Neural cell (in vitro differentiated cells): ENCODE results near the gene ACHE.

Experiments
- CTCF ChIP-seq: fragments of 450-650 bp; IDR thresholded peaks from 2 replicates; pipeline ENCODE4 v1.5.1; 2014; ENCODE audit warnings: antibody characterized with exemption, mild to moderate bottlenecking, moderate library complexity; ENCODE audit not compliant: poor library complexity, severe bottlenecking
- EZH2 ChIP-seq: fragments of 200-600, 300-800 bp; shearing (Covaris generic), sonication (generic); IDR thresholded peaks from 2 replicates; pipeline ENCODE4 v1.6.1; 2014; ENCODE audit warnings: antibody characterized with exemption, low read length, borderline replicate concordance, mild to moderate bottlenecking; ENCODE audit not compliant: insufficient read depth, poor library complexity, severe bottlenecking
- MXI1 ChIP-seq: fragments of 450-650 bp; conservative IDR thresholded peaks from 2 replicates; pipeline ENCODE4 v1.6.1; 2014; ENCODE audit warnings: antibody characterized with exemption, mild to moderate bottlenecking; ENCODE audit not compliant: poor library complexity, severe bottlenecking
- POLR2AphosphoS5 ChIP-seq: IDR thresholded peaks from 2 replicates; pipeline ENCODE4 v1.6.1; 2012
- RAD21 ChIP-seq: fragments of 450-650 bp; conservative IDR thresholded peaks from 2 replicates; pipeline ENCODE4 v1.6.1; 2014; ENCODE audit warnings: antibody characterized with exemption, mild to moderate bottlenecking, moderate library complexity
- SMC3 ChIP-seq: fragments of 450-650 bp; conservative IDR thresholded peaks from 2 replicates; pipeline ENCODE4 v1.6.1; 2014; ENCODE audit warnings: antibody characterized with exemption, mild to moderate bottlenecking, moderate library complexity; ENCODE audit not compliant: poor library complexity
- TAF1 ChIP-seq: IDR thresholded peaks from 2 replicates; pipeline ENCODE4 v1.6.1; 2012; ENCODE audit warnings: low read depth

DNA sequence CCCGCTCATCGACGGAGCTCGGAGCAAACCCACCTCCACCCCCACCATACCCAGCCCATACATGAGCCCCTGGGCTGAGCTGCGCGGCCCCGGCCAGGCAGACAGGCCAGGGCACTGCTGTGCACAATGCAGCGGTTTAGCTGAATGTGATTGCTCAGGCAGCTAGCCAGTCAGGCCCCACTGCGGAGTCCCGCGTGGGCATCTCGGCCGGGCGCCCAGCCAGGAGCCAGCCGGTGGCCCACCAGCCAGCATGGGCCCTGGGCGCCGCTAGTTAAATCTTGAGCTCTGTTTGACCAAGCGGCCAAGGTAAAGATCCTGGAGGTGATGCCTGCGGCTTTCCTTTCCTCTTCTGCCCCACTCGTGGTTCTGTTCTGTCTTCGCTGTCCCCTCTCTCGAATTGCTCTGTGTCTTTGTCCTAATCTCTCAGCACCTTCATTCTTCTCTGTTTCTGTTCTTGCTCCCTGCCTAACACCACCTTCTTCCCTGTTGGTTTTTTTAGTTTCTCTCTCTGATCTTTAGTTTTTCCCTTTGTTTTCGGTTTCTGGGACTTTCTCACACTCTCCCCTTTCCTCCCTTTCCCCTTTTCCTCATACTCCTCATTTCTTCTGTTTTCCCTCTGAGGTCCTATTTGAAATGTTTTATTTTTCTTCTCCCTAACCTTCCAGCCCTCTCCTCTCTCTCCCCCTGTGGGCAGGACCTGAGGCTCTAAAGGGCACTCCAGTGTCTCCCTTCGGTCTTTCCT lies 12.7 kb downstream of the ACHE start:
- no peak for TF ChIP-seq CTCF
- TF ChIP-seq MXI1 = no peak
- TF ChIP-seq POLR2AphosphoS5 = no peak
- TF ChIP-seq RAD21 = no peak
- TF ChIP-seq TAF1 = no peak
- no peak for TF ChIP-seq SMC3
- no peak for TF ChIP-seq EZH2
